ENCODE results near the gene NR1D2.

DNA sequence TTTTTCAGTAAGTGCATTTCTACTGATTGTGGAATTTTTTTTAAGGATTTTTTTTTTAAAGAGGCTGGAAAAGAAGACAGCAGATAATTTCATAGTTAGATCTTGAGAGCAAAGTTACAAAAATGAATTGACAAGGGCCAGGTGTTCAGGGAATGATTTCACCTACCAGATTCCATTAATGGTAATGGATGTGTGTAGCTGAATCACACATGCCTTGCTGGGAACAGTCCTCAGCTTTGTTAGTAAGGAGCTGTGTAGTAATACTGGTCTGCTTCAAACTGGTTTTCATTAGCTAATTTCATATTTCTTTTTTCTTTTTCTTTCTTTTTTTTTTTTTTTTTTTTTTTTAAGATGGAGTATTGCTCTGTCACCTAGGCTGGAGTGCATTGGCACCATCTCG, 16.0 kb downstream of the NR1D2 start:
- no peak for TF ChIP-seq CTCF (IDR thresholded peaks at IDR 0.05)
- no peak for TF ChIP-seq POLR2A (IDR thresholded peaks at IDR 0.05)

All from Peyer's patch (tissue), 4 donors.